Measurements from ENCODE around the gene CSTB. TPM values are rescaled to one million over a fixed set of nuclear protein-coding genes. Genes with fewer than 3 reads are reported as not detected.
A peak's percentile ranks its signal among the peaks of the same experiment; 100 is the strongest.

CSTB gene
- total and polyA plus RNA-seq, 2 of the 8 experiments (the other 6 are each of a cell fraction or from before 2014, with no cell fraction given) = 53.8 to 64.1 TPM

- 80% methylated on average over 24 of the region's 24 CpGs; no CpG with 5 or more reads in 1 of the 2 experiments for WGBS, 2 experiments (ENCODE audit: extremely low coverage in 1 of 2, insufficient coverage in 1 of 2, insufficient read length in 1 of 2, insufficient replicate concordance in 2 of 2, low coverage in 1 of 2, low lambda C conversion rate in 2 of 2, missing lambda C conversion rate in 1 of 2)
- peak overlapping the region; percentile 75; the same call in 1 of the 2 replicates for H2AK5ac ChIP-seq (ENCODE audit: low read depth, low read length)
- H4K8ac ChIP-seq (ENCODE audit: extremely low read depth, insufficient read depth, low read length) = peak overlapping the region; percentile 83
- H2BK15ac ChIP-seq (ENCODE audit: low read length) = 0 out of 2 replicates have a peak overlapping the region, but pooled peaks have one; percentile 31
- no peak for FAIRE-seq
- H3K36me3 ChIP-seq (ENCODE audit: control insufficient read depth in 2 of 4, insufficient read depth in 4 of 4, low read length in 3 of 4) = no peaks in the 10 kb centered on the region
- no peak overlapping the region for H4K5ac ChIP-seq (ENCODE audit: insufficient read length, low read depth, low read length)
- H3K4me3 ChIP-seq (ENCODE audit: extremely low read depth in 1 of 4, insufficient read depth in 2 of 4, low read depth in 3 of 4, low read length in 4 of 4) = no peak overlapping the region; a peak in 1 of 8 replicates
- H3K27ac ChIP-seq (ENCODE audit: low read depth, low read length) = no peak overlapping the region
- peak overlapping the region; percentile 11; the same call in 1 of the 2 replicates for H3K18ac ChIP-seq (ENCODE audit: extremely low read depth, low read length)
- peak overlapping the region in 1 of 2 experiments; percentile 42; a peak in 1 of 4 replicates for H3K4me2 ChIP-seq (ENCODE audit: insufficient read depth in 1 of 2, low read depth in 2 of 2, low read length in 2 of 2)
- DNase-seq (ENCODE audit: low read depth in 1 of 2, low spot score in 2 of 2) = no peak
- no peaks in the 10 kb centered on the region for H3K27me3 ChIP-seq (replicated peaks in 1 of 4; ENCODE audit: control insufficient read depth in 3 of 4, extremely low read depth in 1 of 4, insufficient read depth in 3 of 4, low read length in 3 of 4)
- CTCF ChIA-PET (ENCODE audit: partially characterized antibody) = interaction anchor here (0.7 to 2.4 kb wide), 27 partner anchors 9 to 256 kb away, joined by 3 to 15 read pairs (median 4); no protein-coding TSS in a partner anchor
- peaks cover 0 to 2% of the 10 kb centered on the region in 2 experiments for H4K20me1 ChIP-seq (replicated peaks in 1 of 2; ENCODE audit: control insufficient read depth in 1 of 2, insufficient read depth in 2 of 2, low read length in 2 of 2)
- H2BK20ac ChIP-seq (ENCODE audit: low read length) = no peak overlapping the region
- POLR2A ChIA-PET (ENCODE audit: partially characterized antibody) = interaction anchor here (0.8 to 8.4 kb wide), 8 partner anchors 7 to 96 kb away, joined by 3 to 80 read pairs (median 4); partner anchors contain the start of gene RRP1
- no peak overlapping the region for H2BK120ac ChIP-seq (replicated peaks; ENCODE audit: low read depth, low read length)
- H3K9ac ChIP-seq (replicated peaks in 1 of 4; ENCODE audit: extremely low read depth in 1 of 4, low read depth in 3 of 4, low read length in 3 of 4) = no peak overlapping the region
- H3K23ac ChIP-seq (ENCODE audit: insufficient read length) = no peak overlapping the region
- no peak overlapping the region for H2AFZ ChIP-seq (ENCODE audit: low read length)
- H3K56ac ChIP-seq (replicated peaks; ENCODE audit: insufficient read length, low read depth, low read length) = no peak overlapping the region
- 0 out of 2 replicates have a peak overlapping the region, but pooled peaks have one; percentile 20 for H2BK5ac ChIP-seq (ENCODE audit: low read depth, low read length)
- no peaks in the 10 kb centered on the region for H3K79me2 ChIP-seq (ENCODE audit: control insufficient read depth in 1 of 2, insufficient read depth in 2 of 2, low read length in 2 of 2)
- peak overlapping the region; percentile 41 for H4K91ac ChIP-seq (replicated peaks; ENCODE audit: insufficient read length, low read length)
- no peak overlapping the region for H3K14ac ChIP-seq (ENCODE audit: insufficient read length)
- no peaks in the 10 kb centered on the region for H3K9me3 ChIP-seq (ENCODE audit: insufficient read depth in 2 of 2, low read depth in 1 of 2, low read length in 1 of 2)
- 0 out of 2 replicates have a peak overlapping the region, but pooled peaks have one; percentile 6 for H2BK12ac ChIP-seq (ENCODE audit: low read depth, low read length)
- H3K4me1 ChIP-seq (replicated peaks in 1 of 4; ENCODE audit: control insufficient read depth in 3 of 4, insufficient read depth in 4 of 4, low read length in 3 of 4) = peaks cover 0 to 15% (median 12%) of the 10 kb centered on the region in 4 experiments; a peak in 6 of 7 replicates
- no peak overlapping the region for H3K4ac ChIP-seq (replicated peaks; ENCODE audit: insufficient read length, low read depth, low read length)
- H3K23me2 ChIP-seq (ENCODE audit: low read depth, low read length) = peaks cover 2% of the 10 kb centered on the region; the same call in 1 of the 2 replicates
- no peaks in the 10 kb centered on the region for H3K79me1 ChIP-seq (ENCODE audit: low read depth, low read length)
- TF ChIP-seq SIN3A (conservative IDR thresholded peaks at IDR 0.05 in 1 of 2, IDR thresholded peaks at IDR 0.05 in 1 of 2; ENCODE audit: low read depth in 1 of 2, low read length in 2 of 2) (no peak), CBX5 (IDR thresholded peaks at IDR 0.05; ENCODE audit: low read depth, low read length) (no peak), RXRA (IDR thresholded peaks at IDR 0.05; ENCODE audit: insufficient read depth, low read depth, low read length) (no peak), ZNF274 (IDR thresholded peaks at IDR 0.05; ENCODE audit: borderline replicate concordance, extremely low read depth, low read length) (no peak), KDM1A (IDR thresholded peaks at IDR 0.05; ENCODE audit: borderline replicate concordance, low read length) (no peak), TBP (IDR thresholded peaks at IDR 0.05; ENCODE audit: low read depth, low read length) (no peak), POLR2AphosphoS5 (IDR thresholded peaks at IDR 0.05; ENCODE audit: low read depth, low read length) (no peak), GTF2F1 (IDR thresholded peaks at IDR 0.05; ENCODE audit: borderline replicate concordance, low read depth, low read length) (no peak), MAFK (IDR thresholded peaks at IDR 0.05; ENCODE audit: low read depth, low read length) (no peak), KDM5A (IDR thresholded peaks at IDR 0.05; ENCODE audit: low read length) (no peak), FOSL1 (IDR thresholded peaks at IDR 0.05; ENCODE audit: insufficient read depth, low read depth, low read length) (no peak)
These were observed 35.4 kb upstream of the CSTB start for GRCh38 chr21:43811262-43812105.
